H1 (cell line): ENCODE results near the gene CORIN. TPM values are rescaled to one million over a fixed set of nuclear protein-coding genes. Genes with fewer than 3 reads are reported as not detected.

Experiments used
- ZNF274 ChIP-seq: IDR thresholded peaks from 2 replicates; pipeline ENCODE4 v1.7.0; 2012; ENCODE audit warnings: low read length, borderline replicate concordance; ENCODE audit errors: extremely low read depth
- polyA plus RNA-seq, 7 experiments: library from polyadenylated mRNA; depleted of rRNA in 3 of 7; stranded (reverse) in 5 of 7; unstranded in 2 of 7; fragments of >200 nt in 5 of 7; fragments of 200-250 nt in 2 of 7; gene quantifications; 1 replicate in 5 of 7; 2 replicates in 1 of 7; 4 replicates in 1 of 7; pipeline versions ENCODE4 v1.2.1 to v1.2.3, GENCODE V29; 2011 to 2013; ENCODE audit warnings: missing spikeins in 2 of 7, mixed read lengths in 2 of 7
- total RNA-seq: library from RNA; stranded (reverse); fragmentation: NEBNext Ultra II Directional; extraction: Animal tissue kit (Norgen Biotek cat#: 25700); gene quantifications from 2 replicates; pipeline ENCODE4 v1.2.1, GENCODE V29; 2021

CORIN gene
- total and polyA plus RNA-seq, 2 of the 8 experiments (the other 6 are each of a cell fraction or from before 2014, with no cell fraction given): 0.09 to 0.32 TPM

DNA sequence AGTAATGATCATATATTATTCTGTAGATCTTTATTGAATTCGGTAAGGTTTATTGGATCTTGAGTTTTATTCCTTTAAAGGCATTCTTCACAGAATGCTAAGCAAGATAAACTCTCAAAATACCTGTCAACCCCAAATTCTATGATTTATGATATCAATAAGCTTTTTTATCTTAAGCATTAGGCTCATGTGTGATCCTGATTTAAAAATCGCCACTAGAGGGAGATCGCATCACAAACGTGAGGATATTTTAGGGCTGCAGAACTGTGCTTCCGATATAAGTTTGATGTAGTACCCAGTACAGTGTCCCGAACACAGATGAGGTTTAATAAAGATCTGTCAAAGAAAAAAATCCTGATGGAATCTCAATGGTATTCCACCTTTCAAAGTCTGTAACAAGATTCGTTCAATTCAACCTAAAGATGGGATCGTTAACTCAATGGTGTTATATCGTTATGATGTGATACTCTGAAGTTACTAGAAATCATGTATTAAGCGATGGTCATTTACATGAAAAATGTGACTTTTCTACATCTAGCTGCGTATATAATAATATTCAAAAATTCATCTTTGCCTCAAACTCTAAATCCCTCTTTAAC lies 169.0 kb downstream of the CORIN start (continued):
- no peak for TF ChIP-seq ZNF274
- TF ChIP-seq, all 59 proteins: peak for 2
